ENCODE measurements around the gene EVI5.

Gene EVI5

DNA sequence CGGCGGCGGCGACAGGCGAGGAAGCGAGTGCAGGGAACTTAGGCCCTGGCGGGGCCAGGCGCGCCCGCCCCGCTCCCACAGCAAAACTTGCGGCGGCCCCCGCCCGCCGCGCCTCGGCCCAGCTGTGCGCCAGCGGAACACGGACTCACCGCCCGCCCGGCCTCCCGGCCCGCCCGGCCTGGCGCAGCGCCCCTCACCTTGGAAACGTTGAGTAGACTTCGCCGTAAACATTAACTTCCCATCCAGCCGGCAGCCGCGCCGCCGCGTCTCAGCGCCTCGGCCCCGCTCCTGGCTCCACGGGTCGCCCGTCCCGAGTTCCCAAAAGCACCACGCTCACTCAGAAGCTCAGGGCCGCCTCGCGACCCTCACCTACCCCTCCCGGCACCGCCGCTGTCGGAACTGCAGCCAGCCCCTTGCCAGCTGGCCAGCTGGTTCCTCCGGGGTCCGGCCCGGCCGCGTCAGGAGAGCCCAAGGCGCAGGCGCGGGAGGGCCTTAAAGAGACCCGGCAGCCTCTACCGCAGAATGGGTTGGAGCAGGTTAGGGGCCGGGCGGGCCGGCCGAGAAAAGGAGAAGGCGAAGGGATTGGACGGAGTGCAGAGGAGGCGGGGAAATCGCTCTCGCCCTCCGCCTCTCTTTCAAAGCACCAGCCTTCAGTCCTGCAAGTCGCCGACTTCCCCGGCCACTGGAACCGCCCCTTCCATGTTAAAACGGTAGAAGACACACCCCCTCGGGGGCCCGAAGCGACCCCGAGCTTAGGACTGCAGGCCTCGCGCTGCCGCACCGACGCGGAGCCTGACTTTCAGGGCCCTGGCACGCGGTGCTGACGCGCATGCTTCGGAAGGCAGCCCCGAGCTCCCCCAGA, at the start of gene EVI5:
Gene EVI5, minus strand, starts transcription at position 470 of the 862 bp plus-strand sequence. CDS start 48,562 bp downstream, outside the sequence.
- peak; percentile 100 for DNase-seq

DNA sequence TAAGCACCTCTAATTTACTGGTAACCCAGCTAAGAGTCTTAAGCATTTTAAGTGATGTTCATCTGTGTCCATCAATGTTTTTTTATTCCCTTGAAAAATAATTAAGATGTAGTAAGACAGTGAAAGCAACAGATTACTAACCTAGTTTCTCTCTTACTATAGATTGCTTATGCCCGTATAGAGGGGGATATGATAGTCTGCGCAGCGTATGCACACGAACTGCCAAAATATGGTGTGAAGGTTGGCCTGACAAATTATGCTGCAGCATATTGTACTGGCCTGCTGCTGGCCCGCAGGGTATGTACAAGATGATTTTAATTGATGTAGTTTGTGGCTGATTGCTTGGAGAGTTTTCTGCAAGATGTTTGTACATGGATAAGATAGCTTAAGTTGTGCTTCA, 49.7 kb upstream of the EVI5 start:
- no peak for DNase-seq

DNA sequence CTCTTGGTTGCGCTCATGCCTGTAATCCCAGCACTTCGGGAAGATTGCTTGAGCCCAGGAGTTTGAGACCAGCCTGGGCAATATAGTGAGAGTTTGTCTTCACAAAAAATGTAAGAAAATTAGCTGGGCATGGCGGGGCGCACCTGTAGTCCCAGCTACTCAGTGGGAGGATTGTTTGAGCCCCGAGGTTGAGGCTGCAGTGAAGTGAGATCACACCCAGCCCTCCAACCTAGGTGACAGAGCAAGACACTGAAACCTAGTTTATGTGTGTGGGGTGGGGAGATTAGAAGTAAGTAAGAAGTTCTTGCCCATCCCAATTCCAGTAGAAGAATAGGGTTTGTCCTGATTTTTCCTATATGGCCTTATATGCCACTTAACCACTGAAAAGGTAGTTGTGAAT, 48.9 kb upstream of the EVI5 start:
- DNase-seq, result no peak

DNA sequence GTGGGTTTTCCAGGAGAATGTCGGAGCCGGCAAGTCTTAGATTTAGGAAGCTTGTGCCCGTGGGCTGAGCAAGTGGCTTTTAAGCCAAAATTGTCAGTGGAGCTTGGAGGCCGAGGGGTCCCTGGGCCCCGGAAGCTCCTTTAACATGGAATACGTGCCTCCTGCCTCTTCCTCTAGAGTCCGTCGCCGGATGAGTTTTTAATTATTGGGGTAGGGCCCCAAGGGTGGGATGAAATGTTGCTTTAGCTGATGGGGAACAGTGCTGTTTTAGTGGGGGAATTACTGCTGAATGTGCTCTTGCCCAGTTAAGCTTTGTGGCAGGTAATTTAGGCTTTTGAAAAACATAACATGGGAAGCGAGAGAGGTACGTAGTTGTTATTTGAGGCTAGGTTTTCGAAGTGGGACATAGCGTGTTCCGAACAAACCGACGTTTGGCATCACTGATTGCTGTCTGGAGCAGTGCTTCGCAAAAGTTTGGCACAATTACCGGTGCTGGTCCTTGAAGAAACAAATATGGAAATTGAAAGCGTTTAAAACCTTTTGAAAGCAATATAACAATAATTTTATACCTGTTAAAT, 47.7 kb upstream of the EVI5 start:
- DNase-seq, result no peak

DNA sequence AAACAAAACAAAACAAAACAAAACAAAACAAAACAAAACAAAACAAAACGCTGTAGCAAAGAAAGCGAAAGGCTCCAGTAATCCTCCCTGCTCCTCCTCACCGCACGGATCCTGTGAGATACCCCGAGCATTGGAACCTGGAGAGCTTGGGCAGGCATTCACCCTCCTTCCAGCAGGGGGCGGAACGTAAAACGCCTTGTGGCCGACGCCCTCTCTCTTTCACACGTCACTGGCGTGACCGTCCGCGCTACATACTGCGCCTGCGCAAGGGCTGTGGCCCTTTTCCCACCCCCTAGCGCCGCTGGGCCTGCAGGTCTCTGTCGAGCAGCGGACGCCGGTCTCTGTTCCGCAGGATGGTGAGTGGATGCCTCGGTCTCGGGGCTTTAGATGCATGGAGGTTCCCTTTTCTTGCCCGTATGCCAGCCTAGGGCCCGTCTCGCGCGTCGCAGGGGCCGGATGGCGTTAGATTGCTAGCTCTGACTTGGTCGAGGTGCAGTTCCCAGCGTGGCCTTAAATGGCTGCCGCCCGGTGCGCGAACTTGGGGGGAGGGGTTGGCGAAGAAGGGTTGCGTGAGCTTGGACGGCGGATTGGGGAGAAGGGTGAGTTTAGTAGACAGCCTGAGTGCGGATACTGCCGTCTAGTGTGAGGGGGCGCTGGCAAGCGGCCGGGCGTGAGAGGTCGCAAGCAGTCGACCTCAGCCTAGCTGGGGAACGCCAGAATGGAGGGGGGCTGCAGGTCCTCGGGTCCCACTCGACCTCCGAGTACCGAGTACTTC, 47.0 kb upstream of the EVI5 start, which contains the start of gene RPL5:
Gene RPL5, plus strand, starts transcription at position 279 of the 775 bp plus-strand sequence. Its CDS starts 75 bp downstream, at position 354.
- DNase-seq, result peak; percentile 98

DNA sequence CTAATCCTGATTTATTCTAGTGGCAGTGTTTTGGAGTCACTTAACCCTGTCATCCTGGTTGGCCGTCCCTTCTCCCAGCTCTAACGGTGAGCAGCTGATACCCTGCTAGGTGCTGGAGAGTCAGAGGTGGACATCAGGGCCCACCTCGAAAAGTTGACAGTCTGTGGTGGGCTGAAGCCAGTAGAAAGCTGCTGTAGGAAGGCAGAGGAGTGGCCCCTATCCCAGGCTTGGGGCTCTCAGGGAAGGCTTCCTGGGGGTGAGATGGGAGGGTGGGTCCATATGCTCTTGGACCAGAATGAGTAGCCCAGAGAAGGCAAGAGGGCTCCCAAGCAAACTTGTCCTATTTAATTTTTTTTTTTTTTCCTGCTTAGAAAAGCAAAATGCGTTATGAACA, 46.5 kb upstream of the EVI5 start:
- no peak for DNase-seq

DNA sequence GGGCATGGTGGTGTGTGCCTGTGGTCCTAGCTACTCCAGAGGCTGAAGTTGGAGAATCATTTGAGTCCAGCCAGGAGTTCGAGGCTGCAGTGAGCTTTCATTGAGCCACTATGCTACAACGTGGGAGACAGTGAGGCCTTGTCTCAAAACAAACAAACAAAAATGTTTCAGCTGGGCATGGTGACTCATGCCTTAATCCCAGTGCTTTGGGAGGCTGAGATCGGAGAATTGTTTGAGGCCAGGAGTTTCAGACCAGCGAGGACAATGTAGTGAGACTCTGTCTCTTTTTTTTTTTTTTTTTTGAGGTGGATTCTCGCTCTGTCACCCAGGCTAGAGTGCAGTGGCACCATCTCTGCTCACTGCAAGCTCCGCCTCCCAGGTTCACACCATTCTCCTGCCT, 41.9 kb upstream of the EVI5 start:
- peak; percentile 69 for DNase-seq

DNA sequence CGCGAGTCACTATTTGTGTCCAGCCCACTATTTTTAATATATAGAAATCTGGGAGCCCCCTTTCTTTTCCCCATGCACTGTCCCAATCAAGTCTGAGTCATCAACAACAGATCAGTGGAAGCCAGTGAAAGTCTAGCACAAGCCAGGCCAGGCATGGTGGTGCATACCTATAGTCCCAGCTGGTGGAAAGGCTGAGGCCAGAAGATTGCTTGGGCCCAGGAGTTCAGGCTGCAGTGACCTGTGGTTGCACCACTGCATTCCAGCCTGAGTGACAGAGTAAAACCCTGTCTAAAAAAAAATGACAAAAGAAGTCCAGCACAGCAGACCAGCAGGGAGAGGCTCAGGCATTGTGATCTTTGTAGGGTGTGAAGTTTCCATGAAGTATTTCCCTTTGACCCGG, 38.0 kb upstream of the EVI5 start:
- peak; percentile 94 for DNase-seq

DNA sequence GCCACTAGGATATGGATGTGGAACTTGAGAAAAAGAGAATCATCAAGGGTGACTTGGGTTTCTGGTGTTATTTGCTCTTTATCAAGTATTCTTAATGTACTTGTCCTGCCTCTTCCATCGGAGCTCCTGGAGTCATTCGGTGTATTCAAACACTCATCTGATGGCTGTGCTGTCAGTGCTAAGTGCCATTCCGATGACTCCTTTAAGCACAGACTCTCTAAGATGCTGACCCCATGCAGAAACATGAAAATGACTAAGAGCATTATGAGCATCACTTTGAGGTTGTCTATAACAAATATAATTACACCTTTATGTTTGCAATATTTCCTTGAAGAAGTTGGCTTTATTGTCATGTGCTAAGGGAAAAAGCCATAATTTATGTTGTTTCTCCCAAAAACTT, 35.6 kb upstream of the EVI5 start:
- DNase-seq, result no peak

DNA sequence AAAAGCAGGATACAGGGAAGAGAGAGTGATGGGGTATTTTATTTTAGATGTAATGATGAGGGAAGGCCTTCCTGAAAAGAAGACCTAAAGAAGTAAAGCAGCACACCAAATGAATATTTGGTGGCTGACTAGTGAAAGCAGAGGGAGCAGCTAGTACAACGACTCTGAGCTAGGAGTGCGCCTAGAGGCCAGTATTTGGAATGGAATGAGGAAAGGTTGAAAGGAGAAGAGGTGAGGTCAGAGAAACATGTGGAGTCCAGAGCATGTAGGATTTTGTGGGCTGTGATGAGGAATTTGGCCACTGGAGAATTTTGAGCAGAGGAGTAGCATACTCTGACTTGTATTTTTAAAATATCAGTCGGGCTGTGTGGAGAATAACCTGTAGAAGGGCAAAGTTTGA, 35.1 kb upstream of the EVI5 start:
- peak; percentile 82 for DNase-seq

DNA sequence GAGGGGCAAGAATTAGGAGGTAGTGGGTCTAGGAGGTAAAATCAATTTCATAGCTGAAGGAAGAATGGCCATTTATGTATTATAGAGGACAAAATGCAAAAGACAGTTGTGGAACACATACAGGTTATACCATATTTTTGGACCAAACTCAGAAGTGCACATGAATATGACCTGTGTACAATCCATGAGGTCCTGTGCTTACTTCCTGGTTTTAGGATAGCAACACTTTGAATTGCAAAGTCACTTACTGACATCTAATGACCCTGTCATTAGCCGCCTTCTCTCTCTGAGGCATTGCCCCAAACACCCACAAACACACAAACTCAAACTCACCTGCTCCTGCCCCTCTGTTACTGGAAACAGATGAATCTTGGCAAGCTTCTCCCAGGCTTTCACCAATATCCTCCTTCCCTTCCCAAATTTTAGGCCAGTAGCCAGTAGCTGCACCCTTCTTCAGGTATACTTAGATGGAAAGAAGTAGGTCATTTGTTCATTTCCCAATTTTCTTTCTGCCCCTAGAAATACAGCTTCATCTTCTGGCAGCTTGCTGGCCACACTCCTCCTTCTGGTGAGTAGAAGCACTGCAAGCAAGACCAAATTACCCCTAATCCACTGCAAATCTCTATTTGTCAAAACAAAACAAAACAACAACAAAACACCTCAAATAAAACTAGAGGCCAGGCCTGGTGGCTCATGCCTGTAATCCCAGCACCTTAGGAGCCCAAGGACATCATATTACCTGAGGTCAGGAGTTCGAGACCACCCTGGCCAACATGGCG, 33.3 kb upstream of the EVI5 start:
- DNase-seq, result no peak

DNA sequence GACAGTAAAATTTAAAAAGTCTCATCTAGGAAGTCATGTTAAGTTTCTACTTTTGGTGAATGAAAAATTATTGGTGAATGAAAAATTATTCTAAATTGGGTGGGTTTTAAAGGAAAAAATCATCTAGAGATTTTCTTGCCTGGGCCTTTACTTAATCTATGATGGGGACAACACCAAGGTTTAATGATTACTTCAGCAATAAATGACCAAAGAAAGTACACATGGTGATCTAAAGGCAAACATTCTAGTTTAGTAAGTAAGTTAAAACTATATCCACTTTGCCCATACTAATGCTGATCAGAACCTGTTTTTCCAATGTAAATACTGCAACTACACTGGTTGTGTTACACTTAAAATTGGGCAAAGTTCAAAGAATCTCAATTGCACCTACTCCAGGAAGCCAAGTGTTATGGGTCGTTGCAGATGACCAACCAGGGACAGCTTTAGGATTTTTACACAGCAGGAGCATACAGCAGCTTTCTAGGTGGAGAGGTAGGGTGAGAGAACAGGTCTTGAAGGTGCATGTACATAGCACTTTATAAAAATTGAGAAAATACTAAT, 32.3 kb upstream of the EVI5 start:
- DNase-seq, result no peak

DNA sequence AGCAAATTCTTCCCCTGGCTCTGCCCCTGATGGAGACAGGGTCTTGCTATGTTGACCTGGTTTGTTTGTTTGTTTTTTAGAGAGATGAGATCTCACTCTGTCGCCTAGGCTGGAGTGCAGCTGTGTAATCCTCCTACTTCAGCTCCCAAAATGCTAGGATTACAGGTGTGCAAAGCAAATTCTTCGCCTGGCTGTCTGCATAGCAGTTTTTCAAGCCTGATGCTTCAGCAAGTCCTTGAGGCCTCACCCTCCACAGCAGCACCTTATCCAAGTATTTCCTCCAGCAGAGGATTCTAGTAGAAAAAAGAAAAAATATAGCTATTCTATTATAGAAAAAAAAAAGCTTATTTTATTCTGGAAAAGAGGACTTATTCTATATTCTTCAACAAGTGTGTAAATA, 31.8 kb upstream of the EVI5 start:
- DNase-seq, result no peak

DNA sequence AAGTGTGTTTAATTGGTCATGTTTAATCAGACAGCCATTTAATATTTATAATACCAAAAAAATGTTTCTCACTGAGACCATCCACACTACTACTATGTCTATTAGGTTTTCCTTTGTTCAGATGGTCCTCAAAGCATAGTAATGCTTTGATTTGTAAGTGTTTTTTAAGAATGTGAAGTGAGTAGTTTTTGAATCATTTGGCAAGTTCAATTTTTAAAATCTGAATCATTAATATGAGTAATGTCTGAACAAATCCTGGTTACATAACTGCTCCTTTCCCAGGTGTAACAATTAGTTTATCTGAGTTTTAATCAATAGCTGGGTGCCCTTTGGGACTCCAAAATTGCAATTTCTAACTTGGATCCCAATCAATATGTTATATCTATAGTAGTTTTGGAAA, 23.5 kb upstream of the EVI5 start:
- DNase-seq, result no peak

DNA sequence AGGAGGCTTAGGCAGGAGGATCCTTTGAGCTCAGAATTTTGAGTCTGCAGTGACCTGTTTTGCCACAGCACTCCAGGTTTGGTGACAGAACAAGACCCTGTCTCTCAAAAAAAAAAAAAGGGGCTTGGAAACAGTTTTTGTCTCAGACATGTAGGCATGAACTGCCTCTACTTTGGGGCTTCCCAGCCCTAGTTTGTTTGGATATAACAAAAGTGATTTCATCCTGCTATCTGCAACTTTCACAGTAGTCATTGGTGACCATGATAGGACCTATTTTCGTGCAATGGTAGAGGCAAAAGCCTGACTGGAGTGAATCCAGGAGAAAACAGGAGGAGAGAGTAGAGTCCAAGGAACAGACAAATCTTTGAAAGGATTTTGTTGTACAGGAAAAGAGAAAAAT, 20.3 kb upstream of the EVI5 start:
- no peak for DNase-seq

DNA sequence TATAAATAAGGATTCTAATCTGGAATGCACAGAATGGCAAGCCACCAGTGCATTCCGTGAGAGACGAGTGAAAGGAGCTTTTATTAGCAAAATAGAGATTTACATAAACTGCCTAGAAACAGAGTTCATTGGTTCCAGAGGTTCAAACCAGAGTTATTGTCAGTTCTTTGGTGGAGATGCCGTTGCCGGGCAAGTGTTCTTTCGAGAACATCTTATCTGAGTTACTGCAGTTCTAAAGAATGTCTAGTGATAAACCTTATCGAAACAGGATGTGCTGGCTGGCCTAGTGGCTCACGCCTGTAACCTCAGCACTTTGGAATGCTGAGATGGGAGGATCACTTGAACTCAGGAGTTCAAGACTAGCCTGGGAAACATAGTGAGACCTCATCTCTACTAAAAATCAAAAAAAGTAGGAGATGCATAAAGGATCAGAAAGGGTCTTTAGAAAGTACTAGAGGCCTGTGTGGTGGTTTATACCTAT, 19.9 kb upstream of the EVI5 start:
- peak; percentile 92 for DNase-seq

DNA sequence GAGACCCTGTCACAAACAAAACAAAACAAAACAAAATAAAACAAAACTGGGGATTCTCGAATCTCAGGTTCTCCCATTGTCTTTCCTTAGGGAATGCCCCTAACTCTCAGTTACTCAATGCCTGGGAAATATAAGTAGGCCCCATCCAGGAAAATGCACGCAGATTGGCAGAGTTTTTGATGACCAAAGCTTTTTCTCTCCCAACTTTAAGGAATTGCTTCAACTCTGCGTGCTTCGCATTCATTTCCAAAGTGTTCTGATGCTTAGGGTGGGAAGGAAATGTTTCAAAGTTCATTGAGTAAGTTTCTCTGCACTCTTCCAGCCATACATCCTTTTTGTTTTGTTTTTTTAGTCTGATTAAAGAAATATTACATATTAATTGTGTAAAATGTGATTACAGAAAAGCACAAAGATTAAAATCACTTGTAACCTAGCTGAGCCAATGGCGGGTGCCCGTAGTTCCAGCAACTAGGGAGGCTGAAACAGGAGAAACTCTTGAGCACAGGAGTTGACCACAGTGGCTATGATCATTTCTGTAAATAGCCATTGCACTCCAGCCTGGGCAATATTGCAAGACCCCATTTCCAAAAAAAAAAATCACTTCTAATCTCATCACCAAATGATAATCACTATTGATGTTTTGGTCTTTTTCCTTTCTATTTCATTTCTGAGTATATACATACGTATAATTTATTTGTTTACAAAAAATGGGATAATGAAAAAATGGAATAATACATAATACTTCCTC, 18.4 kb upstream of the EVI5 start:
- DNase-seq, result no peak

DNA sequence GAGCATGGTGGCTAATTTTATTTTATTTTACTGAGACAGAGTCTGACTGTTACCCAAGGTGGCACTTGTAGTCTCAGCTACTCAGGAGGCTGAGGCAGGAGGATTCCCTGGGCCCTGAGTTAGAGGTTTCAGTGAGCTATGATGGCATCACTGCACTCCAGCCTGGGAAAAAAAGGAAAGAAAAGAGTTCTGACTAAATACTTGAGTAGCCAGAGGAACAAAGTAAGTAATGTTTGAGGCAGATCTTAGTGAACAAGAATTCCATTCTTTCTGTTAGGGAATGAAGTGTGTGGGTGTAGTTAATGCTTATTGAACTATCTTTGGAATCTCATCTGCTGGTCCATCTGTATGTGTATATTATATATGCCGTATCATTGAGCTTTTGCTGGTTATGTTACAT, 13.1 kb upstream of the EVI5 start:
- DNase-seq, result no peak

DNA sequence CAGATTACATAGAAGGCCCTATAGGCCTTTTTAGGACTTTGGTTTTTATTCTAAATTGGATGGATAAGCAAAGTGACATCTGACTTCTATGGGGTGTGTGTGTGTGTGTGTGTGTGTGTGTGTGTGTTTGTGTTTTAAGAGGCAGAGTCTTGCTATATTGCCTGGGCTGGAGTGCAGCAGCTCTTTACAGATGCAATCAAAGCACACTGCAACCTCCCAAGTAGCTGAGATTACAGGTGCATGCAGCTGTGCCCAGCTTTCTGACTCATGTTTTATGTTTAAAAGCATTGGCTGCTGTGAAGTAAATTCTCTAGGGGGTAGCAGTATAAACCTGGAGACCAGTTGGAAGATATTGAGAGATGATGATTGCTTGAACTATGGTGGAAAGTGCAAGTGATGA, 12.4 kb upstream of the EVI5 start:
- no peak for DNase-seq

DNA sequence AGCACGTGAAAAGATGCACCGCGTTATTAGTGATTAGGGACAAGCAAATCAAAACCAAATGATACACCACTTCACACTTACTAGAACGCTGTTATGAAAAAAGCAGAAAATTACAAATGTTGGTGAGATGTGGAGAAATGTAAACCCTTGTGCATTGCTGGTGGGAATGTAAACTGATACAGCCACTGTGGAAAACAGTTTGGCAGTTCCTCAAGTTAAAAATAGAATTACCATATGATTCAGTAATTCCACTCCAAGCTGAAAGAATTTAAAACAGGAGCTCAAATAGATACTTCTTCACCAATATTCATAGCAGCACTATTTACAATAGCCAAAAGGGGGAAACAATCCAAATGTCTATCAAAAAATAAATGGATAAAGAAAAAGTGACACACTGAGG, 10.3 kb upstream of the EVI5 start:
- DNase-seq, result no peak

DNA sequence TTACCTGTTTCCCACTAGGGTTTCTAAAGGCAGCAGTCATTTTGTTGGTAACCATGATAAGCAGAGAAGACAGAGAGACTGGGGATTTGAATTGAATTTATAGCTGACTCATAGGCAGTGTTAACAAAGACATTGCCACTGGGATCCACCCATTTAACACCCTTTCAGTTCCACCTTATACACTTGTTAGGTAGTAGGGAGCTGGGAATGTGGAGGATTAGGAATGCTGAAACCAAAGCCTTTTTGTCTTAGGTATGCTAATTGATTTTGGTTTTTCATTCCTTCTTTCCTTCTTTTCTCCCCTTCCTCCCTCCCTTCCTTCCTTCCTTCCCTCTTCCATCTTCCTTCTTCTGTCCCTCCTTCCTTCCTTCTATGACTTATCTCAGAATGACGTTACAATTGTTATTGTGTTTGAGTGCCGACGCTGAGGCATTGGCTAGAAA, 7.5 kb upstream of the EVI5 start:
- DNase-seq, result no peak

Measured in islet precursor cell (in vitro differentiated cells).